ENCODE data around the gene BARHL2.

BARHL2 gene

DNA sequence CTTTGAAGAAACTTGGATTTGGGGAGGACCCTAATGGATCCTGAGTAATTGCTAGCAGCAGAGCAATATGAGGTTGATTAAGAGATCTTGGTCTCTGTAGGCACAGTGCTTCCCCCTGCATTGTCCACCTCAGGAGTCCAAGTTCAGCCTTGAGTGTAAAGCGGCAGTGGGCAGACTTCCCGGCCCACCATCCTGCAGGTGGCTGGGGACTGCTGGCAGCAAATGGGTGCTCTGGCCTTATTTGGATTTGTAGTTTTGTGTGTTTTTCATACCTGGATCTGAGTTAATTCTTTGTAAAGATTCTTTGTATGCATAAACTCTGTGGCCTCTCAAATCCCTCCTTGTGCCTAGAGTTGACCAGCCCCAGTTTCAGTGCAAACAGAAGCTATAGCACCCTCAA lies 7.6 kb downstream of the BARHL2 start:
- no peak for DNase-seq

DNA sequence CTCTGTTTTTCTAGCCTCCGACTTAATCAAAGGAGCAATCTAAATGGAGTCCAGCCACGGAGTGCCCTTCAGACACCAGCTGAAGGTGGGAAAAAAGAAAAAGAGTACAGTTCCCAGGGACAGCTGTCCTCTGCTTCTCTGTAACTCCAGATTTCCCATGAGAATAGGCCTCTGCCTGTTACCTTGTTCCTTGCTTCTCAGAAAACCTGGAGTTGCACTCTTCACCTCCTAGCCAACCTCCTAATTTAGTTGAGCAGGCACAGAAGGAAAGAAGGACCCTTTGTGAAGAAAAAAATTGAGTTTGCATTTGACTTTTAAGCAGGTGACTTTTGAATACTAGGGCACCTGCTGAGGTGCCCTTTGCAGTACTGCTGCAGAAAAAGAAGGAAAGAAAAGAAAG lies 8.3 kb downstream of the BARHL2 start:
- DNase-seq, result no peak

DNA sequence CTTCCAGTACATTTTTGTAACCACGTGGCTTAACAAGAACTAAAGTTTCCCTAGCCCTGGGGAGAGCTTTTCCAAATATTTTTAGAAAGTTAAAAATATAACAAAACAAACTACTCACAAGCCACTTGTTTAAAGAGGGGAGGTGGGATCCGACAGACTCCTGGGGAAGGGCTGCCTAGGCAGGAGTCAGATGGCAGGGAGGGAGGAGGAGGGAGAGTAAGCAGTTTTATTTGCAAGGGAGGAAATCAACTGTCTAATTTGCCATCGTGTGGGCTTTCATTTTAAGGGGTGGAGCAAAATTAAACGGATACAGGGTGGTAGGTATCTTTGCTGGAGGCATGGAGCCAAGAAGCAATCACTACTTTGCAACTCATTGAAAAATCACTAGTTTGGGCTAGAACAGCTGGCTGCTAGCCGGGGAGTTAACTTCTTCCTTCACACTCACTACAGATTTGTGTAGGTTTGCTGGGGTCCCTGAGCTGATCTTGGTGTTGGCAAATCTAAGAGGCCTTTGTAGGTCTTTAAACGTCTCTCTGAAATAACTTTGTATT lies 8.8 kb downstream of the BARHL2 start:
- no peak for DNase-seq

DNA sequence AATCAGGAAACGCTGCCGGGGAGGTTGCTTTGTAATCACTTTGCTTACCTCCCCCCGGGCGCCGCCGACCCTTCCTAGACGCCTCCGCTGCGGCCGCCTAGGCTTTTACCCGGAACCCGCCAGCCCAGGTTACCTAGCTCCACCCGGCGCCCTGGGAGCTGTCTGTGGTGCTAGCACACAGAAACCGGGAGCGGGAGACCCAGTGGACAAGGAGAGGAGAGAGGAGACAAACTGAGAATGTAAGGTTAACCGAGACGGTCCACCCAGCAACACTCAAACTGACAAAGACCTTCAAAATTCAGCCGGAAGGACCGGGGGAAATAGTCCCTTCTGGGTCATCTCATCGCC lies 9.8 kb downstream of the BARHL2 start:
- DNase-seq, result no peak

DNA sequence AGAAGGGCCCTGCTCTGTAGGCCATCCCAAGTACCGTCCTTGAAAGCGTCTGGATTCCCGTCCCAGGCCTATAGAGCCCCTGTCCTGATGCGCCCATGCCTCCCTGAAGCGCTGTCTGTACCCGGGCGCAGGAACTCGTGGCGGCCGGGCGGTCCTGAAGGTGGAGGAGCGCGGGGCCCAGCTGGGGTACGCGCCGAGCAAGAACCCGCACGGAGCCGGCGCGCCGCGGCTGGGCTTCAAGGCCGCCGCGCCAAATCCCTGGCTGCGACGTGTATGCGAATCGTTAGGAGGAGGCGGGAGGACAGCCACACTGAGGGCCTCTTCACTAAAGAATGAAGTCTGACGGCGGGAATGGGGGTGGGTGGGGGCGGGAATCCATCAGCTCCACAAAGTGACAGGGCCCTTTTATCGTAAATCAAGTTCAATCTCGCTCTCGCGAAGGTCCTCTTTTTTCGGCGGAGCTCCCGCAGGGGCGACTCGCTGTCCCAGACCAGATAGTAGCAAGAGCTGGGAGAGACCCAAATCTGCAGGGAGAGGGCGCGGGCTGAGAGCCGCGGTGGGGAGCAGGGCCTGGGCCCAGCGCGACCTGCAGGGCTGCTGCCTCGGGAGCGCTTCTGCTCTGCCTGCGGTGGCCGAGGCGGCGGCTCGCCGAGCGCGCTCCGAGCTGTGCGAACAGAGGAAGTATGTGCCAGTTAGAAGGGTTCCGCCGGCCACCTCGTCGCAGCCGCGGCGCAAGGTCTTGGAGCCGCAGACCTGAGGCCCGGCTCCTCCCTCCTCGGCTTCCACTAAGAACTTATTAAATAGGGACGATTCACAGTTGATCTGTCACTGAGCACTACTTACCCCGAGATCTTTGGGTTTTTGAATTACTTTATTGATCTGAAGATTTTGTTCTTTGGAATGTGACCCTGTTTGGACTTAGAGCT lies 10.4 kb downstream of the BARHL2 start:
- no peak for DNase-seq

DNA sequence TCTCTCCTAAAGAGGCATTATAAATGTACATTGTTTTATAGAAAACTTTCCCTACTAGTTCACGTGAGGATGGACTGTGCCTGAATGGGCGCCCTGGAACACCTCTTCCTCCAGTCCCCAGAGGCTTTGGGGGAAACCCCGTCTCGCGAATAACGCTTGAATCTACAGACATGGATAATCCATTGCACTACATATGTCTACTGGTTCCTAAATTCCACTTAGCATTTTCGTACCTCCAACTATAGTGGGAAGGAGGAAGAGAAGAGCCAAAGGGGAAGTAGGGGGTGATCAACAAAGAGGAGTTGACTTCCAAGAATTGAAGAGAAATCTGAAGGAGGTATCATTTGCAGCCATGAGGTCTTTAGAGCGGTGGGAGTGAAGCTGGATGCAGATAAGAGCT lies 11.1 kb downstream of the BARHL2 start:
- DNase-seq, result no peak

DNA sequence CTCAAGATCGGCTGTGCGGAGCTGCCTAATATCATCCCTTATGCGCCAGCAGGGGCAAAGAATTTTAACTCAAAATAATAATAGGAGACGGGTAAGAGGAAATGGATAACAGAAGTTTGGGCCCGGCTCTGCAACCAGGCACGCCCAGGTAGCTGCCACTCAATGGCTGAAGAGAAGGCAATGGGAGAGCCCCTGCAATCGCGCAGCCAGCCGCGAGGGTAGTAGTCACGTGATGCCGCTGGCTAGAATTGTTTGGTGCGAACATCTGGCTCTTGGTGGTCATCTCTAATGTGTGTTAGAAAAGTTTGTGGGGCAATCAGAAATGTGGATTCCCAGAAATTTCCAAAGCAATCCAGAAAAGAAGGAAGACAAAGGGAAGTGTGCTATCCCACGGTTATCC lies 12.3 kb downstream of the BARHL2 start:
- no peak for DNase-seq

DNA sequence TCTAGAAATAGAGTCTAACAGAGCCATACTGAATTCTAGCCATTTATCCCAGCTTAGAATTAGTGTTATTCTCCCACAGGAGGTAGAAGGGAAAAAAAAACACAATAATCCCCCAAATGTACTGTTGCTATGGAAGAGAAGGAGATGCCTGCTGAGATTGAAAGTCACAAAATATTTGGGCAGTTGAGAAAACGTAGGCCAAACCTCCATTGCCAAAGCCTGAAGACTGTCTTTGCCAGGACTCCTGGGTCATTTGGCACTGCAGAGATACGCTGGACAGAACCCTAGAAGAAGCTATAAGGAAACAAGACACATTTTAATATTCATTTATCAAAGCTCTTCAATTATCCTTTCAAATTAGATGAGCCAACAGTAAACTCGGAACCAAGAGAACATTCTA lies 22.3 kb downstream of the BARHL2 start:
- DNase-seq, result no peak

DNA sequence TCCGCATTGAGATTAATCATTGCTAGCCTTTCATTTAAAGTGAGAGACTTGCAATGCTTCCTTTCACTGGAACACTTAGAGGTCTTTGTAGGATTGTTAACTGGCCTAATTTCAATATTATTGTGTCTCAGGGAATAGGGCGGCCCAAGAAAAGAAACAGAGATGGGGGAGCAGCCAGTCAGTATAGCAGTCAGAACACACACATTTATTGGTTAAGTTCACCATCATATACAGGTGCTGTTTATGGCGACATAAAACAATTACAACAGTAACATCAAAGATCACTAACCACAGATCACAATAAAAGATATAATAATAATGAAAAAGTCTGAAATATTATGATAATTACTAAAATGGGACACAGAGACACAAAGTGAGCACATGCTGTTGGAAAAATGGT lies 29.4 kb downstream of the BARHL2 start:
- no peak for DNase-seq

DNA sequence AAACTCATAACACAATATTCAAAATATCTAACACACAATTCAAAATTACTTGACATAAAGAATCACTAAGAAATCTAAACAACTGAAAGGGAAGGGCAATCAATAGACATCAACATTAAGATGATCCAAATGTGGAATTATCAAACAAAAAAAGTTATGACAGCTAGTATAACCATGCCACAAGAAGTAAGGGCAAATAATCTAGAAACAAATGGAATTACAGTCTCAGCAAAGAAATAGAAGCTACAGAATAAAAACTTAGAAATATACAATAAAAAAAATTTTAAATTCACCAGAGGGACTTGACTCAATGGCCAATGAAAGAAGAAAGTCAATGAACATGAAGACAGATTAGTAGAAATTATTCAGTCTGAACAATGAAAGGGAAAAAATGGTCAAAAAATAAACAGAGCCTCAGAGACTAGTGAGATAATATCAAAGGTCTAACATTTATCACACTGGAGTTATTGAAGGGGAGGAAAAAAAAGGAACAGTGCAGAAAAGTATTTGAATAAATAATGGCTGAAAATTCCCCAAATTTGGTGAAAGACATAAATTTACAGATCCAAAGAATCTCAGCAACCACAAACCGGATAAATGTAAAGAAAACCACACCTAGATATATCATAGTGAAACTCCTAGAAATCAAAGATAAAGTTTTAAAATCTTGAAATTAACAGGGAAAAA lies 41.8 kb downstream of the BARHL2 start:
- no peak for DNase-seq

DNA sequence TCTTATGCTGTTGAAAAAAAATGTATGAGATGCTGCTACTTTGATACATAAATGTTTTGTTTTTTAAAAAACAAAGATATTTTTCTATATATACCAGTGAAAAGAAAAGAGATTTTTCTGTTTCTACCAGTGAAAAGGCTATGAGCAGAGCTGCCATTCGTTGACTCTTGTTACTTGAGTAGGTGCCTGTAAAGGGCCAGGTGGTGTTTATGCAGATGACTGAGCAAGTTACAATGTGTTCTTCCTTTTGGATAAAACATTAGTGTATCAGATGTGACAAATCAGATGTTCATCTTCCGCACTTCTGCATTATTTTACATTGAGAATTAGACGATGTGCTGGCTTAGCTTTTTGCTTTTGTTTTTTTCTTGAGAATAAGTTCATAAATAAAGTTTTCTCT lies 45.4 kb downstream of the BARHL2 start:
- DNase-seq, result no peak

DNA sequence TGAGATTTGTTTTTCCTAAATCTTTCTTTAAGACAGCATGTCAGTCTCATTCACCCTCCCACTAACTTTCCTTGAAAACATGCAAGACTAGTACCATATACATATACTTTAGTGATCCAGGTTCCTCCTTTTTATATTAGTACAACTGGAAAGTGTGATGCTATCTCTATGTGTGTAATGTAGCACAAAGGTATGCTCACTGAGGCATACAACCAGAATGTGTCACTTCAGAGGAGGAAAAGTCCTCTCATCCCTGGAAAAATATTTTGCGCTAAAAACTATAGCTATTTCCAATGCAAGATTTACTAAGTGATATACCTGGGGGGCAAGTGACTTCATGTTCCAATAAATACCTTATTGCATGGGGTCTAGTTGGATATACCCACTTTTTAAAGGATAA lies 45.9 kb downstream of the BARHL2 start:
- no peak for DNase-seq

All from CD4-positive, alpha-beta T cell treated with Interleukin-4 for 1 hour (primary cell).